ENCODE results near the gene GNAS. TPM values are rescaled to one million over a fixed set of nuclear protein-coding genes. Genes with fewer than 3 reads are reported as not detected.
A peak's percentile ranks its signal among the peaks of the same experiment; 100 is the strongest.

GNAS gene
- total and polyA plus RNA-seq, 9 of the 15 experiments (the other 6 are each of a cell fraction or from before 2014, with no cell fraction given), result 128 to 648 (median 266) TPM

- no peak overlapping the region for H2AFZ ChIP-seq (ENCODE audit: low read depth, low read length)
- H3K27ac ChIP-seq (ENCODE audit: extremely low read depth, low read depth, low read length), result no peak overlapping the region
- ATAC-seq (peak; percentile 94), FAIRE-seq (peak; percentile 86), DNase-seq (ENCODE audit: extremely low read depth in 1 of 4, low spot score in 3 of 4) (peak; percentile 61 to 79 (median 74))
- no peaks in the 10 kb centered on the region for H4K20me1 ChIP-seq (replicated peaks; ENCODE audit: control insufficient read depth, insufficient read depth, low read length)
- in situ Hi-C loops (cut with MboI), result no loop called here
- H3K27me3 ChIP-seq (ENCODE audit: control insufficient read depth in 2 of 2, insufficient read depth in 2 of 2, low read length in 2 of 2), result peaks cover 0 to 6% of the 10 kb centered on the region in 2 experiments; a peak in 1 of 5 replicates
- H3K36me3 ChIP-seq (ENCODE audit: control insufficient read depth, insufficient read depth, low read length), result no peaks in the 10 kb centered on the region
- H3K4me3 ChIP-seq, result no peak overlapping the region
- H3K9me1 ChIP-seq (ENCODE audit: control insufficient read depth, insufficient read depth, low read length), result no peaks in the 10 kb centered on the region
- H3K79me2 ChIP-seq (ENCODE audit: control insufficient read depth, insufficient read depth, low read length), result no peaks in the 10 kb centered on the region
- CTCF ChIA-PET (ENCODE audit: low intra/inter-chr PET ratio), result interaction anchor here (1.1 to 4.5 kb wide), 5 partner anchors 217 to 626 kb away, joined by 3 to 59 read pairs (median 6); no protein-coding TSS in a partner anchor
- 21% methylated on average over 7 of the region's 7 CpGs for WGBS (ENCODE audit: insufficient coverage, low coverage, missing lambda C conversion rate)
- H3K9ac ChIP-seq (ENCODE audit: insufficient read depth in 1 of 2, low read depth in 2 of 2, low read length in 2 of 2), result no peak overlapping the region
- intact Hi-C loops (cut with micrococcal nuclease), result loop anchor here (1.0 to 2.0 kb wide), 2 partner anchors 216 to 336 kb away; no protein-coding TSS in a partner anchor
- H3K4me2 ChIP-seq (ENCODE audit: insufficient read depth, low read length), result no peak overlapping the region
- BruUV-seq (replicated peaks), result no TSS peak
- peaks cover 0 to 3% of the 10 kb centered on the region in 2 experiments; a peak in 3 of 5 replicates for H3K4me1 ChIP-seq (replicated peaks in 1 of 2; ENCODE audit: control insufficient read depth in 2 of 2, insufficient read depth in 2 of 2, low read length in 2 of 2)
- H3K9me3 ChIP-seq (replicated peaks; ENCODE audit: control insufficient read depth, insufficient read depth, low read depth, low read length), result no peaks in the 10 kb centered on the region
- POLR2A ChIA-PET, result interaction anchor here (0.6 to 0.9 kb wide), 4 partner anchors 16 to 538 kb away, joined by 3 to 4 read pairs (median 4); no protein-coding TSS in a partner anchor
- peak; percentile 70 for TF ChIP-seq CC2D1A (IDR thresholded peaks at IDR 0.05)
- peak; percentile 23; the same call in 1 of the 2 replicates for TF ChIP-seq JUN (IDR thresholded peaks at IDR 0.05; ENCODE audit: borderline replicate concordance, low read depth, low read length)
- TF ChIP-seq JUN (CRISPR knock-in tag; IDR thresholded peaks at IDR 0.05; ENCODE audit: borderline replicate concordance), result no peak
- peak; percentile 60; the same call in 1 of the 2 replicates for TF ChIP-seq ARID2 (IDR thresholded peaks at IDR 0.05)
- TF ChIP-seq RAD21 (CRISPR knock-in tag; conservative IDR thresholded peaks at IDR 0.05 in 1 of 2, IDR thresholded peaks at IDR 0.05 in 1 of 2), result peak; percentile 81 to 94
- peak; percentile 73 for TF ChIP-seq DEAF1 (CRISPR knock-in tag; IDR thresholded peaks at IDR 0.05)
- no peak for TF ChIP-seq ZNF324 (CRISPR knock-in tag; IDR thresholded peaks at IDR 0.05)
- 0 out of 4 replicates have a peak, but pooled peaks of 1 of the 2 experiments have one; percentile 14 for TF ChIP-seq NRF1 (conservative IDR thresholded peaks at IDR 0.05 in 1 of 2, IDR thresholded peaks at IDR 0.05 in 1 of 2)
- TF ChIP-seq VEZF1 (CRISPR knock-in tag; IDR thresholded peaks at IDR 0.05), result peak; percentile 39; the same call in 1 of the 2 replicates
- peak; percentile 91 for TF ChIP-seq SMC3 (conservative IDR thresholded peaks at IDR 0.05; ENCODE audit: insufficient read depth, low read depth, low read length)
- TF ChIP-seq ZNF184 (CRISPR knock-in tag; IDR thresholded peaks at IDR 0.05), result no peak
- TF ChIP-seq CTCF (IDR thresholded peaks at IDR 0.05 in 2 of 3, conservative IDR thresholded peaks at IDR 0.05 in 1 of 3; ENCODE audit: insufficient read depth in 2 of 3, low read depth in 1 of 3, low read length in 3 of 3), result peak; percentile 80 to 89 (median 88)
- TF ChIP-seq ZNF134 (CRISPR knock-in tag; conservative IDR thresholded peaks at IDR 0.05), result no peak
- TF ChIP-seq MTA2 (IDR thresholded peaks at IDR 0.05; ENCODE audit: low read depth), result no peak
Observed at GRCh38 chr20:58870293-58871014, 17.9 kb downstream of the GNAS start.
